GDM1 (cell line): Measurements from ENCODE around the gene PLXNA4.

ENCODE experiments used
- DNase-seq: peaks from one replicate; lab custom pipeline; 2025; lab: John Stamatoyannopoulos, UW

Gene PLXNA4

GRCh38 chr7:132261327-132262159 is 314.7 kb downstream of the PLXNA4 start:
- DNase-seq, result no peak

- no peak for DNase-seq
Observed at GRCh38 chr7:132258231-132258630, 318.0 kb downstream of the PLXNA4 start.

GRCh38 chr7:132257253-132257652 is 319.0 kb downstream of the PLXNA4 start:
- DNase-seq, result no peak

- no peak for DNase-seq
Observed at GRCh38 chr7:132256721-132257212, 319.5 kb downstream of the PLXNA4 start.

GRCh38 chr7:132255898-132256297 is 320.4 kb downstream of the PLXNA4 start:
- no peak for DNase-seq

- DNase-seq, result no peak
Observed at GRCh38 chr7:132255115-132255797, 321.0 kb downstream of the PLXNA4 start.

- DNase-seq, result no peak
Observed at GRCh38 chr7:132254455-132254854, 321.8 kb downstream of the PLXNA4 start.

- no peak for DNase-seq
Observed at GRCh38 chr7:132252793-132253100, 323.5 kb downstream of the PLXNA4 start.

- no peak for DNase-seq
Observed at GRCh38 chr7:132251327-132251659, 325.0 kb downstream of the PLXNA4 start.

- no peak for DNase-seq
Observed at GRCh38 chr7:132250480-132251326, 325.6 kb downstream of the PLXNA4 start.

GRCh38 chr7:132249256-132249971 is 326.9 kb downstream of the PLXNA4 start:
- DNase-seq, result no peak

- DNase-seq, result no peak
Observed at GRCh38 chr7:132248841-132249240, 327.4 kb downstream of the PLXNA4 start.

GRCh38 chr7:132247995-132248618 is 328.2 kb downstream of the PLXNA4 start:
- no peak for DNase-seq

- DNase-seq, result no peak
Observed at GRCh38 chr7:132246591-132246990, 329.7 kb downstream of the PLXNA4 start.

- DNase-seq, result no peak
Observed at GRCh38 chr7:132245539-132245938, 330.7 kb downstream of the PLXNA4 start.

GRCh38 chr7:132244903-132245480 is 331.3 kb downstream of the PLXNA4 start:
- DNase-seq, result no peak

GRCh38 chr7:132243463-132243862 is 332.8 kb downstream of the PLXNA4 start:
- DNase-seq, result no peak

GRCh38 chr7:132243051-132243450 is 333.2 kb downstream of the PLXNA4 start:
- no peak for DNase-seq

- DNase-seq, result no peak
Observed at GRCh38 chr7:132242192-132242812, 334.0 kb downstream of the PLXNA4 start.

GRCh38 chr7:132240821-132241422 is 335.3 kb downstream of the PLXNA4 start:
- no peak for DNase-seq
